T-helper 17 cell (primary cell): ENCODE data around the gene CD300H. TPM values are rescaled to one million over a fixed set of nuclear protein-coding genes. Genes with fewer than 3 reads are reported as not detected.

ENCODE experiments used
- ATAC-seq: fragments of 150-1000 bp; cut with Tn5 transposase; 2 replicates; pipeline ENCODE4 v1.10.0; 2021; ENCODE audit warnings: mild to moderate bottlenecking, moderate library complexity
- DNase-seq, 3 donors: peaks; one replicate each; pipeline versions ENCODE4 v3.0.0 to v3.0.0-alpha.2; 2020 to 2021
- H3K9me3 ChIP-seq: one replicate; pipeline ENCODE4 v1.7.0; 2013; ENCODE audit warnings: low read length, mild to moderate bottlenecking; ENCODE audit not compliant: control insufficient read depth, poor library complexity, severe bottlenecking
- H3K27ac Mint-ChIP-seq: one replicate; pipeline ENCODE4 v1.8.0; 2022; ENCODE audit warnings: mild to moderate bottlenecking, moderate library complexity, mixed read lengths
- H3K27me3 Mint-ChIP-seq: one replicate; pipeline ENCODE4 v1.8.0; 2022; ENCODE audit warnings: mixed read lengths
- H3K36me3 Mint-ChIP-seq: one replicate; pipeline ENCODE4 v1.8.0; 2022; ENCODE audit warnings: low read depth, mixed read lengths
- H3K4me1 Mint-ChIP-seq: one replicate; pipeline ENCODE4 v1.8.0; 2022; ENCODE audit warnings: mild to moderate bottlenecking, mixed read lengths
- H3K4me3 Mint-ChIP-seq: one replicate; pipeline ENCODE4 v1.8.0; 2022; ENCODE audit warnings: mild to moderate bottlenecking, moderate library complexity, mixed read lengths
- total RNA-seq, 4 donors: library from RNA in 2 of 4; stranded (reverse) in 2 of 4; gene quantifications; one replicate each; pipeline ENCODE4 v1.2.3 and lab custom pipeline; 2022 to 2026

CD300H gene
- total RNA-seq, 2 donors from 2014 or later, result not detected

GRCh38 chr17:74541176-74542111 lies 25.9 kb downstream of the CD300H start:
- H3K9me3 ChIP-seq, result no peaks in the 10 kb centered on the region
- H3K27ac Mint-ChIP-seq, result no peak overlapping the region
- peaks cover 4% of the 10 kb centered on the region for H3K36me3 Mint-ChIP-seq
- peaks cover 43% of the 10 kb centered on the region for H3K27me3 Mint-ChIP-seq
- no peak overlapping the region for H3K4me3 Mint-ChIP-seq
- ATAC-seq (no peak), DNase-seq (no peak)
- H3K4me1 Mint-ChIP-seq, result peaks cover 13% of the 10 kb centered on the region

DNA sequence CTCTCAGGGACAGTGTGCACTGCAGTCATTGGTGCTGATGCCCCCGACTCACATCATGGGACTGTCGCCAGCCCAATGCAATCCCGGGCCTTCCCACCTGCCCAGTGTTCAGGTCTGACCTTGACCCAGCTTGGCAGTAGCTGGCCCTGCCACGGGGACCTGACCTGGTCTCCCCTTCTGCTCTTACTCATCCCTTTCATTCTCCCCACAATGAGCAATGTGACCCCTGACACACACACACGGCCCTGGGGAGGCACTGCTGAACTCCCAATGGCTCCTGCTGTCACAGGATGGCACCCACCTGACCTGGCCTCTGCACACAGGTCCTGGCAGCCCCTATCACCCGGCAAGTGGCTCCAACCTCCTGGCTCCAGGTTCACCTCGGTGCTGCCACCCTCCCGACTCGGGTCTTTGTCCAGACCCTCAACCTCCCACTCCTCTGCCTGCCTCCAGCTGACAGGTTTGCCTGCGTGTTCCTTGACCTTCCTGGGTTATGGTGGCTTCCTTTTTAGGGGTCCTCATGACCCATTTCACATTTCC lies 28.0 kb downstream of the CD300H start:
- Mint-ChIP-seq H3K4me3 (no peak overlapping the region), H3K27me3 (peaks cover 52% of the 10 kb centered on the region), H3K4me1 (peaks cover 11% of the 10 kb centered on the region), H3K27ac (no peak overlapping the region), H3K36me3 (peaks cover 4% of the 10 kb centered on the region)
- DNase-seq, result no peak
- H3K9me3 ChIP-seq, result no peaks in the 10 kb centered on the region
- no peak for ATAC-seq

- ATAC-seq (no peak), DNase-seq (no peak)
- Mint-ChIP-seq H3K27me3 (peaks cover 58% of the 10 kb centered on the region), H3K27ac (peak overlapping the region; percentile 80), H3K4me1 (peaks cover 11% of the 10 kb centered on the region), H3K4me3 (no peak overlapping the region), H3K36me3 (peaks cover 4% of the 10 kb centered on the region)
- H3K9me3 ChIP-seq, result no peaks in the 10 kb centered on the region
These were observed 30.4 kb downstream of the CD300H start for GRCh38 chr17:74536890-74537289.

GRCh38 chr17:74532115-74532514 lies 35.2 kb downstream of the CD300H start:
- ATAC-seq, result peak; percentile 49
- Mint-ChIP-seq H3K4me3 (no peak overlapping the region), H3K4me1 (peaks cover 13% of the 10 kb centered on the region), H3K36me3 (peaks cover 7% of the 10 kb centered on the region), H3K27ac (no peak overlapping the region), H3K27me3 (peaks cover 65% of the 10 kb centered on the region)
- H3K9me3 ChIP-seq, result no peaks in the 10 kb centered on the region
- no peak for DNase-seq

DNA sequence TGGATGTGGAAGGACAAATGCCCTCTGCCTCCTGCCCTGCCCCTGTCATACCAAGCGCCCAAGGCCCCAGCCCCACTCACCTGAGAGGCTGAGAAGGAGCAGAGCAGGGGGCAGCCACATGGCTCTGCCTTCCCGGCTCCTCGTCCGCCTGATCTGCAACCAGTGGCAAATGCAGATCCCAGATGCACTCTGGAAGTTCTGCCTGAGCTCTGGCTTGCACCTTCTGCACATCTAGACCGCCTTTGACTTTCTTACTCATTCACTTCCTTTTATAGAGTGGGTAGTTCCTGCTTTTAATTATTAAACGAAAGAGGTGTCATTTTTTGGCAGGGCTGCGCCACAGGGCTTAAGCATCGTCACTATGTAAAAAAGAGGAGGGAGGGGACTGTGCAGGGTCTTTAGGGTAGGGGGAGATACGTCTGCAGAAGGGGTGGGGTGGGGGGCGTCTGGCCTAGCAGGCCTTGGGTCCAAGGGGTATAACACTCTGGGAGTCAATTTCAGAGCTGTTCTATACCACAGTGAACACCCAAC lies 36.0 kb downstream of the CD300H start, which contains the start of gene CD300LB:
CD300LB (minus strand) TSS at position 245 of the 531 bp plus-strand sequence; CDS start at position 120, 125 bp downstream.
- peaks cover 3% of the 10 kb centered on the region for H3K36me3 Mint-ChIP-seq
- ATAC-seq (no peak), DNase-seq (no peak)
- no peak within 1 kb of the TSS for H3K27ac Mint-ChIP-seq
- H3K27me3 Mint-ChIP-seq, result peaks cover 63% of the 10 kb centered on the region
- H3K4me1 Mint-ChIP-seq, result peaks cover 9% of the 10 kb centered on the region
- H3K9me3 ChIP-seq, result no peaks in the 10 kb centered on the region
- H3K4me3 Mint-ChIP-seq, result peak within 1 kb of the TSS; percentile 2

DNA sequence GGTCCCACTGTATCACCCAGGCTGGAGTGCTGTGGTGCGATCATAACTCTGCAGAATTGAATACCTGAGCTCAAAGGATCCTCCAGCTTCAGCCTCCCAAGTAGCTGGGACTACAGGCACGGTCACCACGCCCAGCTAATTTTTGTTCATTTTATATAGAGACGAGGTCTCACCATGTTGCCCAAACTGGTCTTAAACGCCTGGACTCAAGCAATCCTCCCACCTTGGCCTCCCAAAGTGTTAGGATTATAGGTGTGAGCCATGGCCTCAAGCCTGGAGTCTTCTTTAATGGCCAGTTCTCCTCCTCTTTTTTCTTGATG lies 36.5 kb downstream of the CD300H start:
- Mint-ChIP-seq H3K4me3 (no peak overlapping the region), H3K4me1 (peaks cover 9% of the 10 kb centered on the region), H3K27ac (no peak overlapping the region), H3K36me3 (peaks cover 3% of the 10 kb centered on the region), H3K27me3 (peaks cover 63% of the 10 kb centered on the region)
- no peak for DNase-seq
- no peak for ATAC-seq
- H3K9me3 ChIP-seq, result no peaks in the 10 kb centered on the region

DNA sequence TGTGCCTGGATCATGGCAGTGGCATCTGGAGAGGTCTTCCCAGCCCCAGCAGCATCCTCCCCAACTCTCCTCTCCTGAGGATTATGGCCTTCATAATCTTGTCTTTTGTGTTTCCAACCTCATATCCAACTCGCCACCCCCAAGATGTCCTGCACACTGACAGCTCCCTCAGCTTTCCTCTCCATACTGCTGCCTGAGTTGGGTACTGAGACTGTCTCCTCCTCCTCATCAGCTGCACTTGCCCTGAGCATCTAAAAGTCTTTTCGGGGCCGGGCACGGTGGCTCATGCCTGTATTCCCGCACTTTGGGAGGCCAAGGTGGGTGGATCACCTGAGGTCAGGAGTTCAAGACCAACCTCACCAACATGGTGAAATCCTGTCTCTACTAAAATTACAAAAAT lies 38.1 kb downstream of the CD300H start:
- ATAC-seq (no peak), DNase-seq (no peak)
- peaks cover 9% of the 10 kb centered on the region for H3K4me1 Mint-ChIP-seq

DNA sequence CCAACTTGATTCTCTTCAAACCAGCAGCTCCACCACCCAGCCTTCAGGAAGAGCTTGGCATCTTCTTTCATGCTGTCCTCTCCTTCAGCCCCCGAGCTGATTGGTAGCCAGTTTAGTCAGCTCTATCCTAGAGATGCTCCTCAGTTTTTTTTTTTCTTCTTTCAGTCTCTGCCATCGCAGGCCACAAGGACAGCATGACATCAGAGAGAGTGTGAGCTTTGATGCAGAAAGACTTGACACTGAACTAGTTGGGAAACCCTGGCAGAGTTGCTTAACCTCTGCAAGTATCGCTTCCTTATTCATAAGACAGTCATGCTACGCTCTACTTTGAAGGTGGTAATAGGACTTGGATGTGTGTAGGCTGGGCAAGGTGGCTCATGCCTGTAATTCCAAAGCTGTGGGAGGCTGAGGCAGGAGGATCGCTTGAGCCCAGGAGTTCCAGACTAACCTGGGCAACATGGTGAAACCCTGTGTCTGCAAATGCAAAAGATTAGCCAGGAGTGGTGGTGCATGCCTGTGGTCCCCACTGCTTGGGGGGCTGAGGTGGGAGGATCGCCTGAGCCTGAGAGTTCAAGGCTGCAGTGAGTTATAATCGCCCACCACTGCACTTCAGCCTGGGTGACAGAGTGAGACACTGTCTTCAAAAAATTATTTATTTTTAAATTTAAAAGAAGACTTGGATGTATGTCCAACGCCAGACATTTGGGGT lies 38.7 kb downstream of the CD300H start:
- ATAC-seq (peak; percentile 56), DNase-seq (no peak)
- peaks cover 82% of the 10 kb centered on the region for H3K27me3 Mint-ChIP-seq

More for the DNA sequence above, 38.1 kb downstream of the CD300H start:
- Mint-ChIP-seq H3K27me3 (peaks cover 76% of the 10 kb centered on the region), H3K36me3 (peaks cover 3% of the 10 kb centered on the region), H3K4me3 (no peak overlapping the region), H3K27ac (no peak overlapping the region)
- H3K9me3 ChIP-seq, result no peaks in the 10 kb centered on the region

DNA sequence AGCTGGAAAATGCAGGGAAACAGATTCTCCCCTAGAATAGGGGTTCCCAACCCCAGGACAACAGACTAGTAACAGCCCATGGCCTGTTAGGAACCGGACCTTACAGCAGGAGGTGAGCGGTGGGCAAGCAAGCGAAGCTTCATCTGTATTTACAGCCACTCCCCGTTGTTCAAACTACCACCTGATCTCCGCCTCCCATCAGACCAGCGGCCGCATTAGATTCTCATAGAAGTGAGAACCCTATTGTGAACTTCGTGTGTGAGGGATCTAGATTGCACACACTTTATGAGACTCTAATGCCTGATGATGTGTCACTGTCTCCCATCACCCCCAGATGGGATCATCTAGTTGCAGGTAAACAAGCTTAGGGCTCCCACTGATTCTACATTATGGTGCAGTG lies 39.6 kb downstream of the CD300H start:
- no peak overlapping the region for H3K27ac Mint-ChIP-seq
- peaks cover 6% of the 10 kb centered on the region for H3K4me1 Mint-ChIP-seq
- H3K9me3 ChIP-seq, result no peaks in the 10 kb centered on the region
- DNase-seq (no peak), ATAC-seq (no peak)
- H3K36me3 Mint-ChIP-seq, result peaks cover 3% of the 10 kb centered on the region
- peaks cover 80% of the 10 kb centered on the region for H3K27me3 Mint-ChIP-seq
- no peak overlapping the region for H3K4me3 Mint-ChIP-seq

More for the DNA sequence above, 38.7 kb downstream of the CD300H start:
- Mint-ChIP-seq H3K4me3 (no peak overlapping the region), H3K27ac (no peak overlapping the region), H3K36me3 (peaks cover 3% of the 10 kb centered on the region), H3K4me1 (peaks cover 9% of the 10 kb centered on the region)
- H3K9me3 ChIP-seq, result no peaks in the 10 kb centered on the region

- ATAC-seq (no peak), DNase-seq (no peak)
- Mint-ChIP-seq H3K4me3 (no peak overlapping the region), H3K27me3 (peaks cover 80% of the 10 kb centered on the region), H3K4me1 (peaks cover 6% of the 10 kb centered on the region), H3K36me3 (peaks cover 3% of the 10 kb centered on the region), H3K27ac (no peak overlapping the region)
- no peaks in the 10 kb centered on the region for H3K9me3 ChIP-seq
These were observed 40.2 kb downstream of the CD300H start for GRCh38 chr17:74527081-74527480.

DNA sequence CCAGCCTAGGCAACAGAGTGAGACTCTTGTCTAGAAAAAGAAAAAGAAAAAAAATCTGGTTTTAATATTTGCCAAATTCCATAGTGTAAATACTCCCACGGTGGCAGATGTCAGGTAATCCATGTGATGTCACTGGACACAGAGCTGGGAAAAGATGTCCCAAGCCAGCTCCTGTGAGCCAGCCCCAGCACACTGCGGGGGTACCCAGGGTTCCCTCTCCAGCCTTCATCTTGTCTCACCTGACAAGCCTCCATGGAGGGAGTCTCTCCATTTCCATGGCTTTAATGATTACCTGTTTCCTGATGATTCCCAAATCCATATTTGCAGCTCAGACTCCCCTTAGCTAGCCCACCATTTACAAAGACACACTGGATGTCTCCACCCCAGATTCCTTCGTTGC lies 40.6 kb downstream of the CD300H start:
- H3K27me3 Mint-ChIP-seq, result peaks cover 76% of the 10 kb centered on the region
- ATAC-seq (no peak), DNase-seq (no peak)
- H3K27ac Mint-ChIP-seq, result no peak overlapping the region
- peaks cover 6% of the 10 kb centered on the region for H3K4me1 Mint-ChIP-seq
- H3K36me3 Mint-ChIP-seq, result peaks cover 3% of the 10 kb centered on the region
- no peaks in the 10 kb centered on the region for H3K9me3 ChIP-seq
- no peak overlapping the region for H3K4me3 Mint-ChIP-seq

DNA sequence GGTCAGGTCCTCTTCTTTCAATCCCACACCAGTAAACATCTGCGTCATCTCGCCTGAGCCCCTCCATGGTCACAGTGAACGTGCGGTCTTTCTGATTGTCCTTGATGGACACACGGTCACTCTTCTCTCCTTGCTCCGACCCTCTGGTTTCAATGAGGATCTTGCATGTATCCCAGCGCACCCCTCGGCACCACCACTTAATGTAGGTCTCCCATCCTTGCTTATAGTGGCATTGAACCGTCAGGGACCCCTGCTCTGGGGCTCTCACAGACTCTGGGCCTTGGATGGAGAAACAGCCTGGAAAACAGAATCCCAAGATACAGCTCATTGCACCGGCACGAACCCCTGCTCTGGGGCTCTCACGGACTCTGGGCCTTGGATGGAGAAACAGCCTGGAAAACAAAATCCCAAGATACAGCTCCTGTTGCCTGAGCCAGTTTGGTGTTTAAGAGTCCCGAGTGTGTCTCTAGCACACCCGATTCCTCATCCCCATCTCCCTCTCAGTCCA lies 41.5 kb downstream of the CD300H start:
- H3K4me1 Mint-ChIP-seq, result peaks cover 3% of the 10 kb centered on the region
- H3K27ac Mint-ChIP-seq, result no peak overlapping the region
- H3K4me3 Mint-ChIP-seq, result no peak overlapping the region
- ATAC-seq, result no peak
- no peak for DNase-seq
- H3K9me3 ChIP-seq, result no peaks in the 10 kb centered on the region
- H3K36me3 Mint-ChIP-seq, result peaks cover 3% of the 10 kb centered on the region
- peaks cover 76% of the 10 kb centered on the region for H3K27me3 Mint-ChIP-seq

GRCh38 chr17:74525465-74525725 lies 41.9 kb downstream of the CD300H start:
- H3K27ac Mint-ChIP-seq, result no peak overlapping the region
- H3K4me3 Mint-ChIP-seq, result no peak overlapping the region
- ATAC-seq (no peak), DNase-seq (no peak)
- H3K36me3 Mint-ChIP-seq, result peaks cover 2% of the 10 kb centered on the region
- no peaks in the 10 kb centered on the region for H3K9me3 ChIP-seq
- peaks cover 76% of the 10 kb centered on the region for H3K27me3 Mint-ChIP-seq
- H3K4me1 Mint-ChIP-seq, result peaks cover 3% of the 10 kb centered on the region
